GM18505 (cell line): Measurements from ENCODE around the gene JPH2.

ENCODE experiments used
- ATAC-seq: cut with Tn5 transposase; IDR thresholded peaks from one replicate; pipeline ENCODE4 v1.9.1; 2021; ENCODE audit not compliant: unreplicated experiment
- POLR2A ChIP-seq: IDR thresholded peaks from 4 replicates; pipeline ENCODE4 v1.6.1; 2011; ENCODE audit warnings: borderline replicate concordance; ENCODE audit not compliant: insufficient read depth, insufficient read length; ENCODE audit errors: extremely low read depth

JPH2 gene

DNA sequence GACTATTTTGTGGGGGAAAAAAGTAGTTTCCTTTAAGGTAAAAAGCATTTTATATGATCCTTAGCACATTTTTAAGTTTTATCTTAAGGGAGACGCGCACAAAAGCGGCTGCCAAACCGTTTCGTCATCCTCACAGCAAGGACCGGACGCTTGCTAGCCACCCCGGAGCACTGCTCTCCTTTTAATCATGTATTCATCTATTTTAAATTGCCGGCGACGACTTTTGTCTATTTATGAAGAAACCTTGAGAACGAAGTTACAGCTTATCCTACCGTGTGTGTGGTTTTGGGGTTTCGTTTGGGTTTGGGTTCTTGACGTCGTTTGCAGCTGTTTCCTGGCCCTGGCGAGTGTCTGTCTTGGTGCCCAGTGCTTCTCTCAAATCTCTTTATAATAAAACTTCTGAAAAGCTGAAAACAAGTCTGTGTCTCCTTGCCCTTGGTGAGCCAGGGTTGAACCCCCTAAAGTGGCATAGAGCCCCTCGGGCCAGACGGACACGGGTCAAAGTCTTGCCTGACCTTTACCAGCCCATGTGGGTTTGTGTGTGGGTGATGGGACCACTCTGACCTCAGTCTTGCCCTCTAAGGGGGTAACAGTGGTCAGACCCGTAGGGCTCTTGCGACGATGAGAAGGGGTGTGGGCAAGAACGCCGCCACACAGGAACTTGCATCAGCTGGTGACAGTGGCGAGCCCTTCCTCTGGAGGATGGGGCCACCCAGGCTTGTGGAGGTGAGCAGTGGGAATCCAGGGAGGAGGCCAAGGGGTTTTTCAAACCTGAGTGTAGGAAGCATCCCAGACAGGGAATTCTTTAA is 117.6 kb downstream of the JPH2 start:
- peak; percentile 64 for ATAC-seq
- TF ChIP-seq POLR2A, result no peak

DNA sequence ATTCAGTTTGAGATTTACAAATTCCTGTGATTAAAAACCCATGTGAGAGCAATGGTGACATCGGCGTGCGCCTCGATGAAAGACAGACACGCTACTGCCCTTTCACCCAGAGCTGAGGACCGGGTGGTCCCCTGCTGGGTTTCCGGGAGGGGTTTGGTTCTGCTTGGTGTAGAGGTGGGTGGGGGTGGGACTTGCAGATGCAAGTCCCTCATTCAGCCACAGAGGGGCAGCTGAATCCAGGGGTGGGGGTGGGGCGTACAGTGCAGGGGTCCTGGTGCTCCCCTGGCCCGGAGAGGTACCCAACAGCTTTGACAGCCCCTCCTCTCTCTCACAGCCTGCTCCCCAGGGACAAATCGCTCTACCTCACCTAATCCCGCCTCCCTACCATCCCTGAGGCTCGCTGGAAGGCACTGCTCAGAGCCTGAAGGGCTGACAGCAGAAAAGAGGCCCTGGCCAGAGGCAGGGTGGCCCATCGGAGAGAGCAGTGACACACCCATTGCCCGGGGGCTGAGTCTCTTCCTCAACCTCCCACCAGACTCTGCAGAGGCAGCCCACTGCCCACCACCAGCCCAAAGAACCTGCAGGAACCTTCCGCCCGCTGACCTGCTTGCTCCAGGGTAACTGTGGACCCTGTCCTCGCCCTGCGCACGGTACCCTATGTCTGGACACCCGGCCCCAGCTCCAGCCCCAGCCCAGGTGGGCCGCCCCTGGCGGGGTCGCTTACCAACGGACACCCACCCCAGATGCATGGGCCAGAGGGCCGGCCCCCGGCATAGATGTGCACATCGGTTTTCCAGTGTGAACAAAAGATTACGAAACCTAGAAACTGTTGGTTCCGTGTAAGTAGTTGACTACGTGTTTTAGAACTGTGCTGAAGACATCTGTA is 118.4 kb downstream of the JPH2 start:
- no peak for ATAC-seq
- no peak for TF ChIP-seq POLR2A

- TF ChIP-seq POLR2A, result no peak
- ATAC-seq, result no peak
These were observed 119.3 kb downstream of the JPH2 start for GRCh38 chr20:44067650-44068081.

GRCh38 chr20:44066645-44067606 is 120.1 kb downstream of the JPH2 start:
- no peak for ATAC-seq
- TF ChIP-seq POLR2A, result no peak

DNA sequence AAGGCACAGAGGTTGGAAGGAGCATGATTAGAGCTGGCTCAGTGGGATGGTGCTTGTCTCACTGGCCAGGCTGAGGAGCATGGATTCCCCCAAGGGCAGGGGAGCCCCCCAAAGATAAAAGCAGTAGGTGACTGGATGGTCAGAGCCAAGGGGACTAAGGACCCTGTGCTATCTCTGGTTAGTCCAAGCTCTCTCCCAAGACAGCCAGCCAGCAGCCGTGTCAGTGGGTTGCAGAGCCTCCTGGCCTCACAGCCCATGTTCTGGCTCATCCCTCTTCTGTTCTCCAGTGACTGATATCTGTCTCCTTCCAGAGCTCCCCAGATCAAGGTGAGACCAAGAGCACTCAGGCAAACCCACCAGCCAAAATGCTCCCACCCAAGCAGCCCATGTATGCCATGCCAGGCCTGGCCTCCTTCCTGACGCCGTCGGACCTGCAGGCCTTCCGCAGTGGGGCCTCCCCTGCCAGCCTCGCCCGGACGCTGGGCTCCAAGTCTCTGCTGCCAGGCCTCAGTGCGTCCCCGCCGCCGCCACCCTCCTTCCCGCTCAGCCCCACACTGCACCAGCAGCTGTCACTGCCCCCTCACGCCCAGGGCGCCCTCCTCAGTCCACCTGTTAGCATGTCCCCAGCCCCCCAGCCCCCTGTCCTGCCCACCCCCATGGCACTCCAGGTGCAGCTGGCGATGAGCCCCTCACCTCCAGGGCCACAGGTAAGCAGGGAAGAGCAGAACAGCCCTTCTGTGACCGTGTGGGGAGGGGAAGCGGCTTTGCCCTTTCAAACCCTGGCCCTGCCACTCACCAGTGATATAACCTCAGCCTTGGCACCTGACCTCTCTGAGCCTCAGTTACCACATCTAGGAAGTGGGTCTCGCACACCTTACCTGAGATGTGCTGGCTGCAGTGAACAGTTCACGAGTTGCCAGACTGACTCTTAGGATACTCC is 121.3 kb downstream of the JPH2 start:
- TF ChIP-seq POLR2A, result no peak
- ATAC-seq, result no peak

- TF ChIP-seq POLR2A, result no peak
- ATAC-seq, result no peak
These were observed 122.2 kb downstream of the JPH2 start for GRCh38 chr20:44064501-44065400.
